Measurements from ENCODE around the gene FBRSL1.
"Not testable (repeated sequence)": the region's sequence is repeated elsewhere in the genome, so short reads cannot be mapped to it uniquely, and the experiment has no call there.

The FBRSL1 gene

GRCh38 chr12:132458441-132458840, 31.5 kb upstream of the FBRSL1 start:
- TF ChIP-seq ZNF274 (IDR thresholded peaks at IDR 0.05; ENCODE audit: low read depth, low read length), result no peak
- no peak overlapping the region for H3K4me3 ChIP-seq (ENCODE audit: low read length)

- no peak overlapping the region for H3K4me3 ChIP-seq (ENCODE audit: low read length)
- TF ChIP-seq ZNF274 (IDR thresholded peaks at IDR 0.05; ENCODE audit: low read depth, low read length), result no peak
Observed at GRCh38 chr12:132458846-132459641, 30.9 kb upstream of the FBRSL1 start.

- H3K4me3 ChIP-seq (ENCODE audit: low read length), result no peak overlapping the region
- TF ChIP-seq ZNF274 (IDR thresholded peaks at IDR 0.05; ENCODE audit: low read depth, low read length), result no peak
Observed at GRCh38 chr12:132460571-132460970, 29.4 kb upstream of the FBRSL1 start.

DNA sequence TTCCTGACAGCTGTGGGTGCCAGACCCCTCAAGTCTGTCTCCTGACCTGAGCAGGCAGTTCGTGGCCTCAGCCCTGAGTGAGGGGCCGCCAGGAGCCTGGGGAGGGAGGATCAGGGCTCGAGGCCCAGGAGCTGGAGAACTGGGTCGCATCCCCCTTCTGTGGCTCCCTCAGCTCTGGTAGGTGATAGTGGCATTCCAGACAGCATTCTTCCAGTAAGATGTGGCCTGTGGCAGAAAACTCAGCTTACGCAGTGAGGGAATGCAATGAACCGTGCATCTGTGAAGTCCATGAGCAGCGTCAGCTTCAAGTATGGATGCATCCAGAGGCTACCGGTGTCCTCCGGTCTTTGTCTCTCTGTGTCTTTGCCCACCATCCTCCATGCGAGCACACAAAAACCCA, 28.4 kb upstream of the FBRSL1 start:
- no peak overlapping the region for H3K4me3 ChIP-seq (ENCODE audit: low read length)
- TF ChIP-seq ZNF274 (IDR thresholded peaks at IDR 0.05; ENCODE audit: low read depth, low read length), result no peak

- H3K4me3 ChIP-seq (ENCODE audit: low read length), result no peak overlapping the region
- TF ChIP-seq ZNF274 (IDR thresholded peaks at IDR 0.05; ENCODE audit: low read depth, low read length), result no peak
Observed at GRCh38 chr12:132462788-132463187, 27.2 kb upstream of the FBRSL1 start.

DNA sequence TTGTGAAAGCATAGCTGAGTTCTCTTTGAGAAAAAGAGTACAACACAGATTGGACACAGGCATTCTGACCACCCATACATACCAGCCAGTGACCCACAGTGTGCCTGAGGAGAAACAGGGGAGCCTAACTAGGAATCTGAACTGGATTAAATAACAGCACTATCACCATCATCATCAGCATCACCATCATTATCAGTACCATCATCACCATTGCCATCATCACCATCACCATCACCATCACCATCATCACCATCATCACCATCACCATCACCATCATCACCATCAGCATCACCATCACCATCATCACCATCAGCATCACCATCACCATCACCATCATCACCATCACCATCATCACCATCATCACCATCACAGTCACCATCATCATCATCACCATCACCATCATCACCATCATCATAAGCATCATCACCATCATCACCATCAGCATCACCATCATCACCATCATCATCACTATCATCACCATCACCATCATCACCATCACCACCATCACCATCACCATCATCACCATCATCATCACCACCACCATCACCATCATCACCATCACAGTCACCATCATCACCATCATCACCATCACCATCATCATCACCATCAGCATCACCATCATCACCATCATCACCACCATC, 26.5 kb upstream of the FBRSL1 start:
- not testable (repeated sequence) for H3K4me3 ChIP-seq (ENCODE audit: low read length)

DNA sequence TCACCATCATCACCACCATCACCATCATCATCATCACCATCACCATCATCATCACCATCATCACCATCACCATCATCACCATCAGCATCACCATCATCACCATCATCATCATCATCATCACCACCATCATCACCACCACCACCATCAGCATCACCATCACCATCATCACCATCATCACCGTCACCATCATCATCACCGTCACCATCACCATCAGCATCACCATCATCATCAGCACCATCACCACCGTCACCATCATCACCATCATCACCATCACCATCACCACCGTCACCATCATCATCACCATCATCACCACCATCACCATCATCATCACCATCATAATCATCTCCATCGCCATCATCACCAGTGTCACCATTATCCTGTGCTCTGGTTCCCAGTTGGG, 25.6 kb upstream of the FBRSL1 start:
- H3K4me3 ChIP-seq (ENCODE audit: low read length), result not testable (repeated sequence)

DNA sequence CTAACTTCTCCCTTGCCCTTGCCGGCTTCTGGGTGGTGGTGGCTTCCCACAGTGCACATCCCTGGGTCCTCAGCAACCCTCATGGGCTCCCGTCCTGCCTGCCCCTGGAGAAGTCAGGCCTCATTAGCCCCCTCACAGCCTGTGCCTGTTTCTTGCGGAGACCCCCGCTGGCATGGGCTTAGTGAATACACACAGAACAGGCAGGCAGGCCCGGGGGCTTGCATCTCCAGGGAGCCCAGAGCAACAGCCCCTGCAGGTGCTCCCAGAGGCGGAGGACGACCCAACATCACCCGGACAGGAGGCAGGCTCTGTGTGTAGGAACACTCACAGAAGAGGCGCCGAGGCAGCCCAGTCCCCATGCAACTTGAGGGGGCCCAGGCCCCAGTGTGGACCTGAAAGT, 25.1 kb upstream of the FBRSL1 start:
- no peak for TF ChIP-seq ZNF274 (IDR thresholded peaks at IDR 0.05; ENCODE audit: low read depth, low read length)
- H3K4me3 ChIP-seq (ENCODE audit: low read length), result no peak overlapping the region

DNA sequence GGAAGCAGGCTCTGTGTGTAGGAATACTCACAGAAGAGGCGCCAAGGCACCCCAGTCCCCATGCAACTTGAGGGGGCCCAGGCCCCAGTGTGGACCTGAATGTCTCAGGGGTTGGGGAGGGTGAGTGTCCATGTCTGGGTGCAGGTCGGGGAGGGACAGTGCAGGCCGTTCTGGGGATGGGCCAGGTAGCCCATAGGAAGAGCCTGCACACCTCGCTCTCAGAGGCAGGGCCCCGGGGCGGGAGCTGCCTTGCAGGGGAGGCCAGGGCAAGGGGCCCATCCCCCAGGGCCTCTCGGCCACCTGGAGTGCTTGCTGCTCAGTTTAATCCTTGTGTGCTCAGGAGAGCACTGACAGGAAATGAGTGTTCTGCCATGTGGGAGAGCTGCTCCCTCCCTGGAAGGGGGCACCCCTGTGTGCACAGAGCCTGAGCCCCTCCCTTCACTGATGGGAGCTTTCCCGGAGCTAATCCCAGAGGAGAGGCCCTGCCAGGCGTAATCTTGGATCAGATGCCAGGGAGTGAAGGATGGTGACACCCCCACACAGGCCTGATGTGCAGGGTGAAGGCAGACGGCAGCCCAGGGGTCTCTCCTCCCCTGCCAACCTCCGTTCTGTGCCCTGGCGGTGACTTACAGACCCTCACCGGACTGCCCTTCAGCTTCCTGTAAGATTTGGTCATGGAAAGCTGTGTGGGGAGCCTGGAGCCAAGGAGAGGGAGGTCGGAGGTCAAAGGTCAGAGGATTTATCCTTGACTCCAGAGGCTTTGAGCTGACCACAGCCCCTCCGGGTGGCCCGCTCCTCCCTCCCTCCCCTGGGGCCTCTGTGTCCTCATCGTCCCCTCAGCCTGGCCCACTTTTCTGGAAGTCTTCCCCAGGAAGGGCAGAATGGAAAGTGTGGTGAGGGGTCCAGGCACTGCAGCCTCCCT, 24.4 kb upstream of the FBRSL1 start:
- H3K4me3 ChIP-seq (ENCODE audit: low read length), result no peak overlapping the region
- TF ChIP-seq ZNF274 (IDR thresholded peaks at IDR 0.05; ENCODE audit: low read depth, low read length), result no peak

GRCh38 chr12:132466241-132467201, 23.4 kb upstream of the FBRSL1 start:
- no peak overlapping the region for H3K4me3 ChIP-seq (ENCODE audit: low read length)
- no peak for TF ChIP-seq ZNF274 (IDR thresholded peaks at IDR 0.05; ENCODE audit: low read depth, low read length)

GRCh38 chr12:132467511-132467910, 22.4 kb upstream of the FBRSL1 start:
- no peak for TF ChIP-seq ZNF274 (IDR thresholded peaks at IDR 0.05; ENCODE audit: low read depth, low read length)
- H3K4me3 ChIP-seq (ENCODE audit: low read length), result no peak overlapping the region

- no peak for TF ChIP-seq ZNF274 (IDR thresholded peaks at IDR 0.05; ENCODE audit: low read depth, low read length)
- H3K4me3 ChIP-seq (ENCODE audit: low read length), result no peak overlapping the region; the same call in 1 of the 2 replicates
Observed at GRCh38 chr12:132469423-132469822, 20.5 kb upstream of the FBRSL1 start.

- TF ChIP-seq ZNF274 (IDR thresholded peaks at IDR 0.05; ENCODE audit: low read depth, low read length), result no peak
- H3K4me3 ChIP-seq (ENCODE audit: low read length), result no peak overlapping the region
Observed at GRCh38 chr12:132470397-132470796, 19.6 kb upstream of the FBRSL1 start.
